SK-N-MC (cell line): ENCODE results near the gene LRRFIP1.

ENCODE experiments used
- EZH2 ChIP-seq: fragments of 200-600 bp; sonication (generic); IDR thresholded peaks from one replicate; pipeline ENCODE4 v1.6.1; 2017; ENCODE audit warnings: antibody characterized with exemption
- POLR2AphosphoS5 ChIP-seq: IDR thresholded peaks from 2 replicates; pipeline ENCODE4 v1.6.1; 2012; ENCODE audit warnings: mild to moderate bottlenecking, low read depth, low read length, borderline replicate concordance

GRCh38 chr2:237672731-237673129, 45.3 kb downstream of the LRRFIP1 start:
- TF ChIP-seq EZH2, result no peak
- no peak for TF ChIP-seq POLR2AphosphoS5
